Neural progenitor cell (in vitro differentiated cells): Measurements from ENCODE around the gene MSL1.

Experiments used
- EZH2 ChIP-seq: fragments of 200-600 bp; sonication (generic); IDR thresholded peaks from 2 replicates; pipeline ENCODE4 v1.6.1; 2017; ENCODE audit warnings: antibody characterized with exemption, mild to moderate bottlenecking, moderate library complexity
- EZH2phosphoT487 ChIP-seq: fragments of 200-600 bp; sonication (generic); IDR thresholded peaks from 2 replicates; pipeline ENCODE4 v1.6.1; 2017; ENCODE audit warnings: antibody characterized with exemption
- TF ChIP-seq, protein P1 (sequence below): fragments of 200-600 bp; sonication (generic); IDR thresholded peaks from 2 replicates; pipeline ENCODE4 v1.5.1; 2017; ENCODE audit warnings: antibody characterized with exemption, mild to moderate bottlenecking

DNA sequence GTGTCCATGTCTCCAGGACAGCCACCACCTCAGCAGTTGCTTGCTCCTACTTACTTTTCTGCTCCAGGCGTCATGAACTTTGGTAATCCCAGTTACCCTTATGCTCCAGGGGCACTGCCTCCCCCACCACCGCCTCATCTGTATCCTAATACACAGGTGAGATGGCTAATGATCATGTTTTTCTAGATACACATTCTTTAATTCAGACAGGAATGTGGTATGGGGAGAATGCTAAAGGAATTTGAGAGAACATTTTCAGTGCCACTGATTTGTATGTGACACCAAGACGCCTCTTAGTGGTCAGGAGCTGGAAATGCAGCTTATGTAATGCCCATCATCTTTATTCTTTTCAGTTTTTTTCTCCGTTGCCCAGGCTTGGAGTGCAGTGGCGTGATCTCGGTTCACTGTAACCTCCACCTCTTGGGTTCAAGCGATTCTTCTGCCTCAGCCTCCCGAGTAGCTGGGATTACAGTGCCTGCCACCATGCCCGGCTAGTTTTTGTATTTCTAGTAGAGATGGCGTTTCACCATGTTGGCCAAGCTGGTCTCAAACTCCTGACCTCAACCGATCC lies 46.6 kb downstream of the MSL1 start:
- TF ChIP-seq, protein P1, sequence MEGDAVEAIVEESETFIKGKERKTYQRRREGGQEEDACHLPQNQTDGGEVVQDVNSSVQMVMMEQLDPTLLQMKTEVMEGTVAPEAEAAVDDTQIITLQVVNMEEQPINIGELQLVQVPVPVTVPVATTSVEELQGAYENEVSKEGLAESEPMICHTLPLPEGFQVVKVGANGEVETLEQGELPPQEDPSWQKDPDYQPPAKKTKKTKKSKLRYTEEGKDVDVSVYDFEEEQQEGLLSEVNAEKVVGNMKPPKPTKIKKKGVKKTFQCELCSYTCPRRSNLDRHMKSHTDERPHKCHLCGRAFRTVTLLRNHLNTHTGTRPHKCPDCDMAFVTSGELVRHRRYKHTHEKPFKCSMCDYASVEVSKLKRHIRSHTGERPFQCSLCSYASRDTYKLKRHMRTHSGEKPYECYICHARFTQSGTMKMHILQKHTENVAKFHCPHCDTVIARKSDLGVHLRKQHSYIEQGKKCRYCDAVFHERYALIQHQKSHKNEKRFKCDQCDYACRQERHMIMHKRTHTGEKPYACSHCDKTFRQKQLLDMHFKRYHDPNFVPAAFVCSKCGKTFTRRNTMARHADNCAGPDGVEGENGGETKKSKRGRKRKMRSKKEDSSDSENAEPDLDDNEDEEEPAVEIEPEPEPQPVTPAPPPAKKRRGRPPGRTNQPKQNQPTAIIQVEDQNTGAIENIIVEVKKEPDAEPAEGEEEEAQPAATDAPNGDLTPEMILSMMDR: peak; percentile 73
- TF ChIP-seq EZH2phosphoT487 (no peak), EZH2 (no peak)
